Caco-2 (cell line): Measurements from ENCODE around the gene DNAH1. TPM values are rescaled to one million over a fixed set of nuclear protein-coding genes. Genes with fewer than 3 reads are reported as not detected.

ENCODE experiments used
- BruUV-seq: library from RNA; stranded (reverse); fragments of 400-500 nt; replicated peaks from 2 replicates; lab custom pipeline; 2021; lab: Mats Ljungman, UMichigan
- CTCF ChIA-PET: fragments of 300-600 bp; sonication (Branson Sonifier 250); formaldehyde crosslinking; loops from one replicate; lab custom pipeline; 2022; ENCODE audit warnings: antibody characterized with exemption; lab: Charles Lee
- POLR2A ChIA-PET: fragments of 300-600 bp; sonication (Branson Sonifier 250); formaldehyde crosslinking; loops from one replicate; lab custom pipeline; 2022; ENCODE audit warnings: antibody characterized with exemption; lab: Charles Lee
- DNase-seq, 2 experiments: peaks; one replicate each; pipeline versions ENCODE4 v3.0.0 to v3.0.0-alpha.2; 2020 to 2022
- H3K27me3 ChIP-seq: replicated peaks from 2 replicates; pipeline ENCODE4 v1.6.0; 2011; ENCODE audit warnings: low read length; ENCODE audit not compliant: control insufficient read depth, insufficient read depth
- H3K36me3 ChIP-seq: 2 replicates; pipeline ENCODE4 v1.5.1; 2011; ENCODE audit warnings: low read length; ENCODE audit not compliant: control insufficient read depth, insufficient read depth
- H3K4me1 ChIP-seq: fragments of 250-450 bp; sonication (Bioruptor Pico); 2 replicates; pipeline ENCODE4 v1.5.1; 2020; ENCODE audit warnings: mild to moderate bottlenecking
- H3K4me3 ChIP-seq: 2 replicates; pipeline ENCODE4 v1.5.1; 2011; ENCODE audit warnings: low read depth, mild to moderate bottlenecking, control low read depth, low read length
- H3K9me3 ChIP-seq: fragments of 250-450 bp; sonication (Bioruptor Pico); 2 replicates; pipeline ENCODE4 v1.5.1; 2020; ENCODE audit warnings: mild to moderate bottlenecking, moderate library complexity
- H3K27ac Mint-ChIP-seq: one replicate; pipeline ENCODE4 v1.8.0; 2022; ENCODE audit warnings: mixed read lengths; ENCODE audit not compliant: unreplicated experiment
- H3K27me3 Mint-ChIP-seq: one replicate; pipeline ENCODE4 v1.8.0; 2022; ENCODE audit warnings: mixed read lengths; ENCODE audit not compliant: insufficient read depth, unreplicated experiment
- H3K36me3 Mint-ChIP-seq: one replicate; pipeline ENCODE4 v1.8.0; 2022; ENCODE audit warnings: mild to moderate bottlenecking, mixed read lengths; ENCODE audit not compliant: insufficient read depth, unreplicated experiment
- H3K4me1 Mint-ChIP-seq: one replicate; pipeline ENCODE4 v1.8.0; 2022; ENCODE audit warnings: low read depth, mixed read lengths; ENCODE audit not compliant: unreplicated experiment
- H3K4me3 Mint-ChIP-seq: one replicate; pipeline ENCODE4 v1.8.0; 2022; ENCODE audit warnings: mild to moderate bottlenecking, moderate library complexity, mixed read lengths; ENCODE audit not compliant: unreplicated experiment
- H3K9me3 Mint-ChIP-seq: one replicate; pipeline ENCODE4 v1.8.0; 2022; ENCODE audit warnings: mixed read lengths; ENCODE audit not compliant: unreplicated experiment
- intact Hi-C: fragments of 100-400 bp; cut with micrococcal nuclease; formaldehyde crosslinking; loops from one replicate; pipeline ENCODE4 v1.10.0; 2022; ENCODE audit not compliant: unreplicated experiment
- total RNA-seq: library from RNA; stranded (reverse); gene quantifications from 2 replicates; pipeline ENCODE4 v1.2.3, GENCODE V29; 2022
- TF ChIP-seq, protein P1 (sequence below), 2 experiments: fragments of 200-600 bp in 1 of 2; IDR thresholded peaks; 1 replicate in 1 of 2; 2 replicates in 1 of 2; pipeline versions ENCODE4 v1.5.1 to v1.8.0; 2011 to 2022; ENCODE audit warnings: antibody characterized with exemption in 1 of 2, control low read depth in 1 of 2, inconsistent platforms in 1 of 2, low read depth in 1 of 2, low read length in 1 of 2, mild to moderate bottlenecking in 1 of 2, moderate library complexity in 1 of 2; ENCODE audit not compliant: insufficient read depth in 1 of 2, severe bottlenecking in 1 of 2, unreplicated experiment in 1 of 2

DNAH1 gene
- total RNA-seq, 1 experiment from 2014 or later: 4.1 TPM

DNA sequence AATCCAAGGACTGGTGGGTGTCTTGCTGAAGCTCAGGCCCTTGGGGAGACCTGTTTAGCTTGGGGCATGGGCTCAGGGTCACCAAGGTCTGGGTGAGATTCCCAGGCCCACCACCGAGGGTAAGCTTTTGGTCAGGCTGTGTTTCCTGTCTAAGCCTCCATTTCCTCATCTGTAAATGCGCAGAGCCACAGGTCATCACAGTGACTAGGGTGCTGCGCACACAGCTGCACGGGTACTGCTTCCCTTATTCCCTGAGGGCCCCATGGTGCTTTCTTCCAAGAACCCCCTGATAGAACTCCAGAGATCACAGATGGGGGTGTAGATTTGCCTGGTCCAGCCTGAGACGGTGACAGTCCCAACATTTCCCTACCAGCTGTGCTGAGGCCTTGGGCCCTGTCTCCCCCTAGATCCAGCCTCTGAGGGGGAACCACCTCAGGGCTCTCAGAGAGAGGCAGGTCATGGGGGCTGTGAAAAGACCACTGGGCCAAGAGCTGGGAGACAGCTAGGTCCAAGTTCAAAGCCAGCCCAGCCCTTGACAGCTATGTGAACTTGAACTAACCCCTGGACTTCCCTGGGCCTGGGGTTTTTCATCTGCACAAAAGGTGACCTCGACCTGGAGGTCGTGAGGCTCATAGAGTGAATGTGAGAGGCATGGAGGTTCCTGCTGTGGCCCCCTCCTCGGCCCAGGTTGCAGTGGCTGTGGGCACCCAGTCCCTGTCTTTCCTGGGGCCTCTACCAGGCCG lies 68.1 kb downstream of the DNAH1 start:
- Mint-ChIP-seq H3K27me3 (no peaks in the 10 kb centered on the region), H3K36me3 (no peaks in the 10 kb centered on the region), H3K9me3 (no peaks in the 10 kb centered on the region), H3K27ac (no peak overlapping the region), H3K4me3 (no peak overlapping the region), H3K4me1 (no peaks in the 10 kb centered on the region)
- intact Hi-C loops: no loop called here
- no peak for DNase-seq
- CTCF ChIA-PET: interaction anchor here (0.6 to 2.3 kb wide), 14 partner anchors 14 to 164 kb away, joined by 3 to 32 read pairs (median 4); partner anchors contain the start of gene TWF2
- no TSS peak for BruUV-seq
- Histone ChIP-seq H3K4me3 (no peak overlapping the region), H3K36me3 (no peaks in the 10 kb centered on the region), H3K9me3 (no peaks in the 10 kb centered on the region), H3K4me1 (no peaks in the 10 kb centered on the region), H3K27me3 (no peaks in the 10 kb centered on the region)
- TF ChIP-seq, protein P1, sequence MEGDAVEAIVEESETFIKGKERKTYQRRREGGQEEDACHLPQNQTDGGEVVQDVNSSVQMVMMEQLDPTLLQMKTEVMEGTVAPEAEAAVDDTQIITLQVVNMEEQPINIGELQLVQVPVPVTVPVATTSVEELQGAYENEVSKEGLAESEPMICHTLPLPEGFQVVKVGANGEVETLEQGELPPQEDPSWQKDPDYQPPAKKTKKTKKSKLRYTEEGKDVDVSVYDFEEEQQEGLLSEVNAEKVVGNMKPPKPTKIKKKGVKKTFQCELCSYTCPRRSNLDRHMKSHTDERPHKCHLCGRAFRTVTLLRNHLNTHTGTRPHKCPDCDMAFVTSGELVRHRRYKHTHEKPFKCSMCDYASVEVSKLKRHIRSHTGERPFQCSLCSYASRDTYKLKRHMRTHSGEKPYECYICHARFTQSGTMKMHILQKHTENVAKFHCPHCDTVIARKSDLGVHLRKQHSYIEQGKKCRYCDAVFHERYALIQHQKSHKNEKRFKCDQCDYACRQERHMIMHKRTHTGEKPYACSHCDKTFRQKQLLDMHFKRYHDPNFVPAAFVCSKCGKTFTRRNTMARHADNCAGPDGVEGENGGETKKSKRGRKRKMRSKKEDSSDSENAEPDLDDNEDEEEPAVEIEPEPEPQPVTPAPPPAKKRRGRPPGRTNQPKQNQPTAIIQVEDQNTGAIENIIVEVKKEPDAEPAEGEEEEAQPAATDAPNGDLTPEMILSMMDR (IDR thresholded peaks at IDR 0.05; ENCODE audit: insufficient read depth in 1 of 2, low read depth in 1 of 2, low read length in 1 of 2, severe bottlenecking in 1 of 2, unreplicated experiment in 1 of 2): no peak
- POLR2A ChIA-PET: interaction anchor here (0.6 kb wide), 2 partner anchors 146 to 461 kb away, joined by 4 to 5 read pairs; no protein-coding TSS in a partner anchor

- Mint-ChIP-seq H3K4me1 (no peaks in the 10 kb centered on the region), H3K9me3 (no peaks in the 10 kb centered on the region), H3K27ac (no peak overlapping the region), H3K36me3 (no peaks in the 10 kb centered on the region), H3K27me3 (no peaks in the 10 kb centered on the region), H3K4me3 (no peak overlapping the region)
- Histone ChIP-seq H3K9me3 (no peaks in the 10 kb centered on the region), H3K4me1 (no peaks in the 10 kb centered on the region), H3K4me3 (no peak overlapping the region), H3K36me3 (no peaks in the 10 kb centered on the region), H3K27me3 (no peaks in the 10 kb centered on the region)
- TF ChIP-seq, protein P1 (IDR thresholded peaks at IDR 0.05; ENCODE audit: insufficient read depth in 1 of 2, low read depth in 1 of 2, low read length in 1 of 2, severe bottlenecking in 1 of 2, unreplicated experiment in 1 of 2): peak; percentile 73 to 94
- ChIA-PET POLR2A (interaction anchor here (0.5 to 0.6 kb wide), 2 partner anchors 64 to 147 kb away, joined by 3 to 5 read pairs; no protein-coding TSS in a partner anchor), CTCF (interaction anchor here (0.6 to 2.3 kb wide), 18 partner anchors 13 to 1007 kb away, joined by 3 to 32 read pairs (median 4); partner anchors contain the start of gene TWF2)
- BruUV-seq: no TSS peak
- intact Hi-C loops: loop anchor here (1.0 kb wide), 2 partner anchors 152 to 165 kb away; no protein-coding TSS in a partner anchor
- DNase-seq: peak; percentile 82
Measured at GRCh38 chr3:52385157-52385556, 69.0 kb downstream of the DNAH1 start.

DNA sequence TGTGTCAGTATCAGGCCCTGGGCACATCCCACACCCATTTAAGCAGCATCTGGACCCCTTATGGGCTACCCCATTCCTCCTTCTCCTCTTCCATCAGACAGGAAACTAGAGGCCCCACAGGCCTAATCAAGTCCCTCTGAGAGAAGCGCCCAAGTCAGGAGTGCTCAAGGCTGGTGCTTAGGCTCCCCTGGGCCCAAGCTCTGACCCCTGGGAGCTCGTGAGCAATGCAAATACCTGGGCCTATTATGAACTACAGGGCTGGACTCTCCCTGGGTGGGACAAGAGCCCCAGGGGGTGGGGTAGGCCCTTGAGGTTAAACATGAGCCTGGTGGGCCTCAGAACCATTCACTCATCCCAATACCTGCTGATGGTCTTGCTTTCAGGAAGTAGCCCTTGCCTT lies 71.4 kb downstream of the DNAH1 start:
- Mint-ChIP-seq H3K27me3 (no peaks in the 10 kb centered on the region), H3K36me3 (no peaks in the 10 kb centered on the region)
- CTCF ChIA-PET: no interaction called here

More for the DNA sequence above, 71.4 kb downstream of the DNAH1 start:
- intact Hi-C loops: no loop called here
- TF ChIP-seq, protein P1 (IDR thresholded peaks at IDR 0.05; ENCODE audit: insufficient read depth in 1 of 2, low read depth in 1 of 2, low read length in 1 of 2, severe bottlenecking in 1 of 2, unreplicated experiment in 1 of 2): no peak
- no TSS peak for BruUV-seq
- POLR2A ChIA-PET: interaction anchor here (0.7 kb wide), 1 partner anchor 91 kb away, joined by 3 read pairs; no protein-coding TSS in a partner anchor
- Histone ChIP-seq H3K27me3 (no peaks in the 10 kb centered on the region), H3K36me3 (no peaks in the 10 kb centered on the region), H3K4me1 (no peaks in the 10 kb centered on the region), H3K4me3 (no peak overlapping the region), H3K9me3 (no peaks in the 10 kb centered on the region)
- no peaks in the 10 kb centered on the region for H3K4me1 Mint-ChIP-seq
- no peak overlapping the region for H3K4me3 Mint-ChIP-seq
- H3K27ac Mint-ChIP-seq: no peak overlapping the region
- no peak for DNase-seq
- H3K9me3 Mint-ChIP-seq: no peaks in the 10 kb centered on the region
